Kidney (tissue), 14 donors: ENCODE results near the gene HOXB5. TPM values are rescaled to one million over a fixed set of nuclear protein-coding genes. Genes with fewer than 3 reads are reported as not detected.

ENCODE experiments used
- DNase-seq, 5 donors: peaks; one replicate each; pipeline ENCODE4 v3.0.0-alpha.2; 2013 to 2020
- FAIRE-seq: peaks from 2 replicates; lab custom pipeline; 2012; peaks lifted over from hg19 to GRCh38; lab: Jason Lieb, UNC
- H3K27ac ChIP-seq, 2 donors: one replicate each; pipeline ENCODE4 v1.7.0; 2013; ENCODE audit warnings: low read depth in 2 of 2, low read length in 2 of 2, inconsistent platforms in 1 of 2
- H3K27me3 ChIP-seq: one replicate; pipeline ENCODE4 v1.7.1; 2013; ENCODE audit warnings: low read length, inconsistent platforms; ENCODE audit not compliant: control insufficient read depth, insufficient read depth
- H3K36me3 ChIP-seq, 3 donors: one replicate each; pipeline versions ENCODE4 v1.7.0 to v1.7.1; 2013; ENCODE audit warnings: low read length in 3 of 3, control low read depth in 1 of 3, inconsistent platforms in 1 of 3; ENCODE audit not compliant: insufficient read depth in 3 of 3, control insufficient read depth in 2 of 3
- H3K4me1 ChIP-seq, 3 donors: one replicate each; pipeline versions ENCODE4 v1.7.0 to v1.7.1; 2013; ENCODE audit warnings: low read length in 3 of 3, inconsistent platforms in 1 of 3, low read depth in 1 of 3; ENCODE audit not compliant: control insufficient read depth in 2 of 3, insufficient read depth in 2 of 3
- H3K4me3 ChIP-seq, 3 donors: one replicate each; pipeline versions ENCODE4 v1.7.0 to v1.8.1; 2013; ENCODE audit warnings: low read length in 3 of 3, control low read depth in 1 of 3, inconsistent platforms in 1 of 3
- H3K9ac ChIP-seq, 3 donors: one replicate each; pipeline versions ENCODE4 v1.7.0 to v1.7.1; 2013; ENCODE audit warnings: low read length in 3 of 3, control low read depth in 1 of 3, inconsistent platforms in 1 of 3
- H3K9me3 ChIP-seq, 3 donors: one replicate each; pipeline versions ENCODE4 v1.7.0 to v1.7.1; 2013; ENCODE audit warnings: low read length in 3 of 3, control low read depth in 1 of 3, inconsistent platforms in 1 of 3; ENCODE audit not compliant: control insufficient read depth in 2 of 3, insufficient read depth in 1 of 3
- CTCF ChIP-seq: IDR thresholded peaks from 3 replicates; pipeline ENCODE4 v1.5.1; 2012; ENCODE audit warnings: mild to moderate bottlenecking, moderate library complexity, borderline replicate concordance; ENCODE audit not compliant: insufficient read depth; ENCODE audit errors: extremely low read depth
- intact Hi-C: fragments of 100-400 bp; cut with DNase I; formaldehyde crosslinking; loops from one replicate; pipeline ENCODE4 v1.11.1; 2022
- polyA plus RNA-seq: library from polyadenylated mRNA; stranded (reverse); fragments of 350-450 nt; fragmentation: Illumina TruSeq; extraction: RNeasy Lipid Tissue Mini Kit (QIAGEN cat#74804); gene quantifications from one replicate; pipeline ENCODE4 v1.2.3, GENCODE V29; 2014; ENCODE audit warnings: low read depth, low replicate concordance; ENCODE audit not compliant: insufficient read depth
- total RNA-seq: library from RNA; stranded (reverse); fragmentation: NEBNext Ultra II Directional; extraction: Animal tissue kit (Norgen Biotek cat#: 25700); gene quantifications from one replicate; pipeline ENCODE4 v1.2.1, GENCODE V29; 2021
- donor health status: control.
- donor health status: control.
- donor health status: control.
- donor health status: control.
- donor health status: control.
- donor health status: DM: yes; HTN: yes; CAD: no.
- donor health status: Normal renal cell carcinoma (clear cell type).

Gene HOXB5
- total and polyA plus RNA-seq, 2 donors from 2014 or later, result 12.3 to 27.0 TPM

- DNase-seq (no peak), FAIRE-seq (no peak)
- intact Hi-C loops, result no loop called here
- H3K36me3 ChIP-seq, result peaks cover 0 to 2% (median 0%) of the 10 kb centered on the region in 3 donors
- peak overlapping the region; percentile 97 to 98 for H3K27ac ChIP-seq
- H3K4me3 ChIP-seq, result peak overlapping the region; percentile 3 to 77 (median 42)
- no peaks in the 10 kb centered on the region for H3K9me3 ChIP-seq
- TF ChIP-seq CTCF, result no peak
- no peaks in the 10 kb centered on the region for H3K27me3 ChIP-seq
- peaks cover 12 to 31% (median 16%) of the 10 kb centered on the region in 3 donors for H3K4me1 ChIP-seq
- peak overlapping the region; percentile 83 to 96 (median 91) for H3K9ac ChIP-seq
These were observed 9.8 kb downstream of the HOXB5 start for GRCh38 chr17:48583708-48584222.

- peaks cover 12 to 28% (median 16%) of the 10 kb centered on the region in 3 donors for H3K4me1 ChIP-seq
- H3K9me3 ChIP-seq, result no peaks in the 10 kb centered on the region
- intact Hi-C loops, result no loop called here
- H3K27me3 ChIP-seq, result no peaks in the 10 kb centered on the region
- H3K9ac ChIP-seq, result peak overlapping the region; percentile 83 to 96 (median 91)
- FAIRE-seq (no peak), DNase-seq (peak in 1 of 5 donors; percentile 31)
- H3K27ac ChIP-seq, result peak overlapping the region; percentile 97 to 98
- TF ChIP-seq CTCF, result no peak
- H3K36me3 ChIP-seq, result peaks cover 0 to 2% (median 0%) of the 10 kb centered on the region in 3 donors
- peak overlapping the region; percentile 57 to 78 (median 77) for H3K4me3 ChIP-seq
These were observed 10.9 kb downstream of the HOXB5 start for GRCh38 chr17:48582750-48583069.

- Histone ChIP-seq H3K4me1 (peaks cover 9 to 27% (median 10%) of the 10 kb centered on the region in 3 donors), H3K36me3 (peaks cover 0 to 2% (median 0%) of the 10 kb centered on the region in 3 donors), H3K9me3 (no peaks in the 10 kb centered on the region), H3K27ac (peak overlapping the region; percentile 97 to 98), H3K27me3 (no peaks in the 10 kb centered on the region), H3K9ac (peak overlapping the region; percentile 48 to 96 (median 91)), H3K4me3 (peak overlapping the region; percentile 46 to 77 (median 54))
- FAIRE-seq (no peak), DNase-seq (peak in 4 of 5 donors; percentile 81 to 90 (median 86))
- TF ChIP-seq CTCF, result no peak
- intact Hi-C loops, result loop anchor here (5.0 kb wide), 1 partner anchor 38 kb away; no protein-coding TSS in a partner anchor
These were observed 13.6 kb downstream of the HOXB5 start for GRCh38 chr17:48579760-48580554.
